Activated CD8-positive, alpha-beta memory T cell treated with anti-CD3 and anti-CD28 coated beads for 4 hours (primary cell): ENCODE measurements around the gene GPR15.

Source experiments
- DNase-seq, 2 donors: peaks; one replicate each; pipeline ENCODE4 v3.0.0-alpha.2; 2020; ENCODE audit warnings: low read depth in 2 of 2

The GPR15 gene

DNA sequence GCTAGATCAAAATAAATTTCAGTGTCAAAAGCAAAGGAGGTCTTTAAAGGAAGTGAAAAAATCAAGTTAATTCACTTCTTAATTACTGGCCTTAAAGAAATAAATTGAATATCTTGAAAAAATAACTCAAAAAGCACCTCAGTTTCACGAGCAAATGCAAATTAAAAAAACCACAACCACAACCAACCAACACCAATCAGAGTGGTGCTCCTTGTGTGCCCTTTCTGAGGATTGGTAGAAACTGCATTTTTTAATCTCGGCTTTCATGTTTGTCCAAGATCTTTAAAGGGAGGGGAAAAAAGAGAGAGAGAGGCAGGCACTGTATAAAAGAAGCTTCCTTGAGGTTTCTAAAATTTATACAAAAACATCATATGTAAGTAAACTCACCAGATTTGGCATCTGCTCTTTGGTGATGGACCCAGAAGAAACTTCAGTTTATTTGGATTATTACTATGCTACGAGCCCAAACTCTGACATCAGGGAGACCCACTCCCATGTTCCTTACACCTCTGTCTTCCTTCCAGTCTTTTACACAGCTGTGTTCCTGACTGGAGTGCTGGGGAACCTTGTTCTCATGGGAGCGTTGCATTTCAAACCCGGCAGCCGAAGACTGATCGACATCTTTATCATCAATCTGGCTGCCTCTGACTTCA, at the start of gene GPR15:
TSS of gene GPR15 (plus strand) at position 357 of the 653 bp plus-strand sequence. CDS start at position 413, 56 bp downstream.
- no peak for DNase-seq

DNA sequence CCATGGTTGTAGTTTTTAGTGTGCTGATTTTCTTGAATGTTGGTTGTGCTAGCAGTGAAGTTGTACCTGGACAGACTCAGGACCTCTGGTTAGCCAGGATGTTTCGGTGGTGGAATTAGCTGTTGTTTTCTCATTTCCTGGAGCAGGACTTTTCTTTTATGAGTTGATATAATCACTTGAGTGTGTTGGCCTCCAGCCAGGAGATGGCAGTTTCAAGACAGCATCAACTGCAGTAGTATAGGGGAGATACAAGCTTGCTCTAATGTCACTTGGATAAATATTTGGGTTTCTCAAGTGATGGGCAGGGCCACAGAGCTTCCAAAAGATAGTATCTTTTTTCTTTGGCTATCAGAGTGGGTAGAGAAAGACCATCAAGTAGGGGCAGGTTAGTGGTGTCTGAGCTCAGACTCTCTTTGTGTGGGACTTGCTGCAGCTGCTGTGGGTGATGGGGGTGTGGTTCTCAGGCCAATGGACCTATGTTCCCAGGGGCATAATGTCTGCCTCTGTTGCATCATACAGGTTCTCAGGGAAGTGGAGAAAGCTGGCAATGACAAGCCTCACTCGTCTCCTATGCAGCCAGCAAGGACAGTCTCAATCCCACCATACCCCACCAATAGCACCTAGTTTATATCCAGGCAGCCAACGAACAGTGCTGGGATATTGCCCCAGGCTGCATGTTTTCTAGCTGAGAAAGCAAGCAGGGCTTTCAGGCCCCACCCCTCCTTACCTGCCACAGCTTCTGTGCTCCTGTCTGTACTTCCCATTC, 48.9 kb upstream of the GPR15 start:
- no peak for DNase-seq

DNA sequence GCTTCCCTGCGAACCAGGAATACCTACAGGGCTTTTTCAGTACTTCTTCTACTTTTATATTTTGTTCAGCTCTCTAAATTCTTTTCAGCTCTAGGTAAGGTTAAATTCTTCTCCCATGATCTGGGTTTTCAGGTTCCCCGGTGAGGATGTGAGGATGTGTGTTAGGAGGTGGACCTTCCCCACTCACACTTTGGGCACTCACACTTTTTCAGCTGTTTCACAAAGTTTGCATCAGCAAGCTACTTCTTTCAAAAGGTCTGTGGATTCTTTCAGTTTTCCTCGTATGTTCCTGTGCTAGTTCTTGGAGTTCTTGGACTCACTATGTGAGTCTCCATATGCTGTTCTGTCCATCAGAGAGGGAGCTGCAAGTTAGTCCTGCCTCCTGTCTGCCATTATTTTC, 48.2 kb upstream of the GPR15 start:
- DNase-seq: no peak

DNA sequence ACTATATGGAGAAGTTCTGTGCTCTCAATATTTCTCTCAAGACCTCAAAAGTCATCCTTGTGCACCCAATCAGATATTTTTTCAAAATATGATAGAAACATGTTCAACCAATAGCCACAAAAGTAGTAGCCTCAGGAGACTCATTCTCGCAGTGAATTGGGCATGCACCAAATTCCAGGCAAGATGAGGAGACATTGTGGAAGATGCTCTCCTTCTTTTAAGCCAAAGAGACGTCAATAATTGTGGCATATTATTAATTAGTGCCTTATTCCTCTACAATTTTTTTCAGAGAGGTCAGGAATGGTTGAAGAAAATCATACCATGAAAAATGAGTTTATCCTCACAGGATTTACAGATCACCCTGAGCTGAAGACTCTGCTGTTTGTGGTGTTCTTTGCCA, 34.4 kb upstream of the GPR15 start, which contains the start of gene OR5K2:
TSS of gene OR5K2 (plus strand) at position 301 of the 400 bp plus-strand sequence. CDS start at position 301, 0 bp downstream.
- DNase-seq: no peak

DNA sequence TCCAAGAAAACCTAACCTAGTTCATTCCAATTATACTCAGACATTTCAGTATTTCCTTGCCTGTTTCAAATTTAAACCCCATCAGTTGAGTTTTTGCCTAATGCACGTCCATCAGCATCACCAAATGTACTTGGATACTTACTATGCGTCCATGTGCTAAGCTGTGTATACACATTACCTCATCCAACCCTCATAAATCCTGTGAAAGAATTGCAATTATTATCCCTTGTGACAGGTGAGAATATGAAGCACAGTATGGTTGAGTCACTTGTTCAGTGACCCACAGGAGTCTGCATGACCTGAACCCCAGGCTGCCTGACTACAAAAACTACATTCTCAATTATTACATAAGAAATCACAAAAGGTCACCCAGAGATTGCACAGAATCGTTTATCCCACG, 31.8 kb upstream of the GPR15 start:
- no peak for DNase-seq

DNA sequence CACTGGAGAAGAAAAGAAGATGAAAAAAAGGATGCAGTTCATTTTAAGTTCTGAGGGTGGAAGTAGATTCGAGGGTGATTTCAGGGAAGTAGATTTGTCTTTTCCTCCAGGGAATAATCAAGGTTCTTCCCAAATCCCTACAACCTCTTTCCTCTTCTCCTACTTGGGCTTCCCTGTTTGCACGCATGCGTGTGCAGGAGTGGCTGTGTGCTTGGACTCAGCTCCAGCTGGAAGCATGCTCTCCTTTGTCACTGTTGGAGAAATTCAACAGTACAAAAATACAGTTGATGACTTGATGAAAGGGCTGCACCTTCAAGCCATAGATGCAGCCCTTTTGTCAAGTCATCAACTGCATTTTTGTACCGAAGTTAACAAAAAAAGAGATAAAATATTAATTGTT, 30.5 kb upstream of the GPR15 start:
- no peak for DNase-seq

DNA sequence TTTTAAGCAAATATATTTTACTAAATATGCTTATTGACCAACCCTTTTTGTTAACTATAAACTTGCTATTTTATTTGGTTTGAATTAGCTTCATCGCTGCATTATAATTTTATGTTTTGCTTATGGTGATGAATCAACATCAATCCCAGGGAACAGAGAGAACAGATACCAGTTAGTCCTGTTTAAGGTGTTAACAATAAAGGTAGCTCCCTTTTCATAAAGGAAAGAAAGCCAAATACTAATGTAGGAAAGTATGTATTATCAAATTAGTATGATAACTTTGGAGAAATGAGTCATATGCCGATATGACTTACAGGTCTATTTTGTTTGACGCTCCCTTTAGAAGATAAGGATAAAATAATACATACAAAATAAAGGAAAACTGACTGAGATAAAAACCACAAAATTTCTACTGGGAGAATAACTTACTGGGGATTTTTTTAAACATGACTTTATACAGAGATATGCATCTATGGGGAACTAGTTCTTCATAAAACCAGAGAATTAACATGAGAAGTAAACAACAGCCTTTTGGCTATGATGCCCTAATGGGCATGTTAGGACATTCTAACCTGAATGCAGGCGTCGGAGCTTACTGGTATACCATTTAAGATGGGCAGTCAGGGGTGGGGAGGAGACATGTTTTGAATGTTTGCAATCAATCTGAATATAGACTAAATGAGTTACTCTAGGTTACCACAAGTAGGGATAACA, 29.8 kb upstream of the GPR15 start:
- DNase-seq: no peak

DNA sequence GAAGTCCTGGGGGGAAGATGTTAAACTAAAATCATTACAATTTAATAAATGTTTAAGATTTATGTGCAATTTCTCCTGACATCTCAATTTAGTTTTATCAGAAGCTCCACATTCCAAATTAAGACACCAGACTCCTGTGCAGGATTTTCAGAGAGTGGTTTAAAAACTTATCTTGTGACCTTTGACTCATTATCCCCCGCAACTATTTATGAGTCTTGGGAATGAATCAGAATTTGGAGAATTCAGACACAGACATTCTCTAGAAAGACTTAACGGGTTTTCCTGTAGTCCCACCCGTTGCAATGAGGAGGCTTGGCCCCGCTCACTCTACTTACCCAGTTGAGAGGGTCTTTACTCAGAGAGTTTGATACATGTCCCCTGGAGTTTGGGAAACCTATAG, 27.2 kb upstream of the GPR15 start:
- DNase-seq: no peak

DNA sequence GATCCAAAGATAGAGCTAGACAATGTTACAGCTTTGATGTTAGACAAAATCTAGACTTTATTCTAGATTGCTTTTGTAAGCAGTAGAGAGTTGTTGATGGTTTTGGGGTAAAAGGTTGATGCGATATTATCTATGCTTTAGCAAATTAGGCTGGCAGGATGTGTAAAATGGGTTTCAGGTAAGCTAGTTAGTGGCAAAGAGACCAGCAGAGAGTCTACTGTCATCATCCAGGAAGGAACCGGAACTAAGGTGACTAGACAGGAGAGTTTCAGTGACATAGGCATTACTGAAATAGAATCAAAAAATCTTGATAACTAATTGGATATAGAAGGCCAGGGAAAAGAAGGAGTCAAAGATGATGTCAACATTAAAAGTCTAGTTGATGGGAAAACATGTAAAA, 23.2 kb upstream of the GPR15 start:
- no peak for DNase-seq

DNA sequence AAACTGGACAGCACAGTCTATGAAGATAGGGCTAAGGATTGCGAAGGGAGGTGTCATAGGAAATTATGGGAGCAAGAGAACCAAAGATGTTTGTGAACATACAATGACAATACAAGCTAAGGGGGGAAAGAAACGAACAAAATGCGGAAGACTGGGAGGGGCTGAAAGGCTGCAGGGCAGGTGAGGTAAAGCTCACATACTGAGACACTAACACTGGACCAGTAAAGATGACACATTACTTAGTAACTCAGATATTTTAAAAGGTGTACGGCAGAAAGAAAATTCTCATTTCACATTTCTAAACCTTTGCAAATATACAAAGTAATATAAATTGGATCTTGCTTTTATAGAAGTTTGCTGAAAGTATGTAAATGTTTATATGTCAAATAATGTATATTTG, 19.2 kb upstream of the GPR15 start:
- DNase-seq: no peak

DNA sequence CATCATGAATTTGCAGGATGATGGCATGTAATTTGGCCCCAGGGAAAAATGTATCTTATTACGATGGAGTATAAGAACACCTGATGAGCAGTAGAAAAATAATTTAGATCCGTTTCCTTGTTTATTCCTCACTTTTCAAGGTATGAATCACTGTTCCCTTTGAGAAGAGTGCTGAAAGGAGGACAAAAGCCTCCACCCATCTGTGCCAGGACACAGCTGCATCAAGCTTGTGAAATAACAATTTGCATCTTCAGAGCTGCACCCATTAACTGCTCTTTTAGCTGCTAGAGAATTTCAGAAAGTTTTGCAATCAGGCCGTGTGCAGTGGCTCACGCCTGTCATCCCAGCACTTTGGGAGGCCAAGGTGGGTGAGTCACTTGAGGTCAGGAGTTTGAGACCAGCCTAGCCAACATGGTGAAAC, 18.7 kb upstream of the GPR15 start:
- DNase-seq: no peak

DNA sequence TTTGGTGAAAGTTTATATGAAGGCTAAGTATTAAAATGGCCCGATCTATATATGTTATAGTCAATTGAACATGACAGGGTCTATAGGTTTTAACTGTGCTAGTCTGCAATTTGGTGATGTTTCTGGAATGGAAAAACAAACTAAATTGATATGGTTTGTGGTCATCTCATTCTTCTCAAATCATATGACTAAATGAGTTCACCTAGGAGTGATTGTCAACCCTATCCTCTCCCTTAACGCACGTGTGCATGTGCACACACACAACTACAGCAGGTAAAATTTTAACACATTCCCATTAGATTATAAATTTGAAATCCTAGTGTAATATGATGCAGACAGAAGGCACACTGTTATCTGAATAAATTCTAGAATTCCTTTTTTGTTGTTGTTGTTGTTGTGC, 18.0 kb upstream of the GPR15 start:
- DNase-seq: no peak

DNA sequence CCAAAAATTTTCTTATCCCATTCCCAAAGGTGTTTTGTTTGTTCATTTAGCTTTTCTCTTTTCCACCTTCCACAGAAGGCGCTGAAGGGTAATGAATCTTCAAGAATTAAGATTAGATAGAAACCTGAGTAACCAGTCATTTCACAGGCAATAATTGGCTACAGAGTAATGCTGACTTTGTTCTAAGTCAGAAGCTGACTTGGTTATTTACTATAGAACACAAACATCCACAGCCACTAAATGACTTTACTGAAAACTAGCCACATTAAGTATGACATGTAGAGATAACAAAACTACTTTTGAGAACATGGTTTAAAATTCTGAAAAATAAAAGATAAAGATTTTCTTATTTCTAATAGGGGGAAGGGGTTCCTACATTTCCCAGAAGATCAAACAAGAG, 16.8 kb upstream of the GPR15 start:
- DNase-seq: no peak

DNA sequence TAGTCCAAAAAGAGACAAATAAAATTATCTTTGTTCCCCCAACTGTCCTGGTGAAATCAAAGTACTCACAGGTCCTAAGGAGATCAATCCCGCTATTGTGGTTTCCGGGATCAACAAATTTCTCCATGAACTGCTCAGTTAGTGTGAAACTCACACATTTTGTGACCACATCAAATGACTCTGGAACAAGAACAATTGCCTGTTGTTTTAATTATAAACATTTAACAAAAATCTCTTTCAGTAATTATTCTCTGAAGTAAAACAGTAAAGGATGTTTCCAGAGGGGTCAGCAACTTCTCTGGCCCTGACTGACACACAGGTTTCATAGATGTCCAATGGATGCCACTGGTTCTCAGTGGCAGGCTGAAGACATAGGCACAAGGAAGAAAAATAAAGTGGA, 13.0 kb upstream of the GPR15 start:
- no peak for DNase-seq

DNA sequence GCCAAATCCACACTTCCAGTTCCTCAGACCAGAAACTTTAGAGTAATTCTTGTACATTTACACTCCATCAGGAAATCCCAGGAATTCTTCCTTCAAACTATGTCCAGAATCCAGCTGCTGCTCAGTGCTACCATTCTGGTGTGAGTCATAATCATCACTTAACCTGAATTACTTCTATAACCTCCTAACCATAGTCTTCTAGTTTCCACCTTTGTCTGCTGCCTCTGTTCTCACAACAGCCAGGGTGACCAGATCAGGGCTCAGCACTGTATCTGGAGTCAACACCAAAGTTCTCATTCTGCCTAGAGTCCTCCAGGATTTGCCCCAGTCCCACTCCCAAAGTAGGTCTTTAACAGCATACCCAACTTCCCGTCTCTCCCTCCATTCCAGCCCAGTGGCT, 12.4 kb upstream of the GPR15 start:
- DNase-seq: no peak

DNA sequence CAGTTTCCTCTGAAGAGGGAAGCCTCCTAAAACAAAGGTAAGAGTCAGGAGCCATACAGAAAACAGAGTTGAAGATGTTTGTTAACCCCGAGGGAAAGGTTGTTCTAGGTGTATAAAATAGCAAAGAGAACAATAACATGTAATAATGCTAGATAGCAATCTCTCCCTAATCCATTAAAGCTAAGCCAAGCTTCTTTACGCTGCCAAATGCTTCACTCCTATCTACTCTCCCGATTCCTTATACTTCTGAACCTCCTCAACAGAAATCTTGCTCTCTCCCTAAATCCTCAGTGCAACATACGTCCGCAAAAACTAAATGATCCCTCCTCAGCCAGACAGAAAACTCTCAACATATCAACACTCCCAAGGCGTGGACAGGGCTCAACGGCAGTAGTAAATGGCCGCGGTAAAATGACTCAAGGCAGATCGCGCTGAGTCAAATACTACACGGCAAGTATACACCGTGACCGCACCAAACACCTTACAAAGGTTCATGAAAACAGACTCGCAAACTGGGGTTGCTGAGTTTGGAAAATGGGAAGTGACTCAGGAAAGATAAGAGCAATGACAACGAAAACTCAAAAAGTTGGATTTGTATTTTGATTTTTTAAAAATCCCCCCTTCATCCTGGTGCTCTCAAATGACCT, 9.8 kb upstream of the GPR15 start:
- DNase-seq: peak in 1 of 2 donors; percentile 25

DNA sequence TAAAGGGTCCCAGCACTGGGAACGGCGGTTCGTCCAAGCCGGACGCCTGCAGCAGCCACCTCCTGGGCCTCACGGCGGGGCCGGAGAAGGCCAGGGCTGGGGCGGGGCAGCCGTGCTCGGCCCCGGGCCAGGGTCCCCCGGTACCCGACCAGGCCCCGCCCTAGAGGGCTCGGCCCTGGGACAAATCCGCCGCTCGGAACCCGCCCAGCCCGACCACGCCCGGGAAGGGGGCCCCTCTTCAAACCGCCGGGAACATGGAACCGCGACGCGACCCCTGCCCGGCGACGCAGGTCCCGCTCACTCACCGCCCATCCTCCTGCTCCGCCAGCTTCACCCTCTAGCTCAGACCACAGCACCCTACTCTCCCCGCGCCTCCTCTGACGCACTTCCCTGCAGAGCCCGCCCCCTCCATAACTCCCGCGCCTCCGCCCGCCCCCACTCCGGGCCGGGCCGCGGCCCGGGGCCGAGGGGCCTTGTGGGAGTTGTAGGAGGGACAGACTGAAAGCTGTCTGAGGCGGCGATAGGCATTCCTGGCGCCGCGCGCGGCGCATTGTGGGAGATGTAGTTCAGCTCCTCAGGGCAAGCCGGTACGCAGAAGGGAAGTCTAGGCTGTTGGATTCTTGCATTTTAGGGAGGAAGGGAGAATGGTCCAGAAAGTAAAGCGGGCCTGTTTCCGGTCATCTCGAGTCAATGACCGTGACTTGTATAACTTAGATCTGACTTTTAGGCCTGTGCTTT, 9.1 kb upstream of the GPR15 start, which contains the start of gene CLDND1:
TSS of gene CLDND1 (minus strand) at position 359 of the 738 bp plus-strand sequence. CDS start 1,478 bp downstream, outside the sequence.
- DNase-seq: peak; percentile 90 to 91

DNA sequence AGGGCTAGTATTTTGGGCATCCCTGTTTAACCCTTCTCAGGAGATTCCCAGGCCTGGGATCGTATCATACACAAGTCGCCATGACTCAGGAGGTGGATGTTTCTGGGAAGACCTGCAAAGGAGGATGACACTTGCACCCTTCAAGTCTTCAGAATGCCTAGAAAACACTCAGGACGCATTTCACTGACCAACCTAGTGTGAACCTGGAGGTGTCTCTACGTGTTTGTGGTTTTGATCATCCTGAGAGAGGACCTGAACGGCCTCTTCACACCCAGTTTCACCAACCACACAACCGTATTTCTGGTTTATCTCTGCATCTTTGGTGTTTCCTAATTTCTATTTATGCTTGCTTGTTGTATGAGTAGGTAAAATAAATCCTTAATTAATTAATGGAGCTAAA, 6.3 kb upstream of the GPR15 start:
- no peak for DNase-seq

DNA sequence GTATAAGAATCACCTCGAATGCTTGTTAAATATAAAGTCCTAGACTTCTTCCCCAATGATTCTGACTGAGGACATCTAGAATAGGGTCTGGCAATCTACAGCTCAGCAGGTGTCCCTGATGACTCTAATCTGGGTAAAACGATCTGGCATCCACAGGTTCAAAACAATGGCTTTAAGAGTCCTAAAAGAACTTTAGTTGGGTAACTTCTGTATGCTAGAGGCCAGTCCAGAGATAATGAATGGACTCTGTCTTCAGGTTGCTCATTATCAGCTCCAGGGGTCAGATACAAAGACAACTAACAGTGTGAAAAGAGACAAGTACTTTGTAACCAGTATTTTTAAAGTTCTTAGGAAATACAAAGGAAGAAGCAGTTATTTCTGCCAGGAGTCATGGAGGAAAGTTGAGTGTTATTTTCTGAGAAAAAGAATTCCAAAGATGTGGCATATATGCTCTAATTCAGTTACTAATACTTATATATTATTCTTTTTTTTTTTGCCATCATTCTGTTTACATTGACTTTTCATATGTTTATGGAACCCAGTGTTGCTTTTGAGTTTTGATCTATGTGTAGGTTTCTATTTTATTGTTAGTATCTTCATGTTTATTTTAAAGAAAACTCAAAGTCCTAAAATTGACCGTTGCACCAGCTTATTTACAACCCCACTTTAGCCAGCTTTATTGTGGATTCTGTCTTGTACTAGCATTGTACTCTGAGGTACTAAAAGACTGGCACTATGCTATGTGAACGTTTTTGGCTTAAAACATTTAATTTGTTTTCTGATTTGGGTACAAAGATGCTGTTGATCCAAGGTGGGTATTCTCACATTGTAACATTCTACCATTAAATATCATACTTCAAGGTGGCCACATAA, 3.1 kb upstream of the GPR15 start:
- no peak for DNase-seq

DNA sequence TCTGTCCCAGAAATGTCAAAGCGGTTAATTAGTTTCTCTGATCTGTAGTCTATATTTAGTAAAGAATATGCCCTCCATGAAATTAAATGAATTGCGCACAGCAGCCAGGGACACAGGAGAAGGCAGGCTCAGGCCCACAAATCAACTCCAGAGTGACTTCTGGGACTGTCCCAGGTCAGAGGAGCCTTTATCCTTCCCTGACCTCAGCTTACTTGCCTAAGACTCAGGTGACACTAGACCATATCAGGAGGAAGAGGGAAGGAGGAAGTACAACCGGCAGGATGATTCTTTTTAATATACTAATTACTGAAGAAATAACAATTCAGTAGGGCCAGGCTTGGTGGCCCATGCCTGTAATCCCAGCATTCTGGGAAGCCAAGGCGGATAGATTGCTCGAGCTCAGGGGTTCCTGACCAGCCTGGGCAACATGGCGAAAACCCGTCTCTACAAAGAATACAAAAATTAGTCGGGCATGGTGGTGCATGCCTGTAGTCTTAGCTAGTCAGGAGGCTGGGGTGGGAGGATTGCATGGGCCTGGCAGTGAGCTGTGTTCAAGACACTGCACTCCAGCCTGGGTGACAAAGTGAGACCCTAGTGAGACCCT, 1.8 kb upstream of the GPR15 start:
- no peak for DNase-seq
